ENCODE measurements around the gene AP3B1.
"Not testable (repeated sequence)": the region's sequence is repeated elsewhere in the genome, so short reads cannot be mapped to it uniquely, and the experiment has no call there.

AP3B1 gene

GRCh38 chr5:78245136-78245535, 49.4 kb downstream of the AP3B1 start:
- no peak for DNase-seq (ENCODE audit: low read depth in 2 of 2)

- no peak for DNase-seq (ENCODE audit: low read depth in 2 of 2)
Observed at GRCh38 chr5:78243639-78244038, 50.9 kb downstream of the AP3B1 start.

- DNase-seq (ENCODE audit: low read depth in 2 of 2) = no peak
Observed at GRCh38 chr5:78243091-78243490, 51.4 kb downstream of the AP3B1 start.

DNA sequence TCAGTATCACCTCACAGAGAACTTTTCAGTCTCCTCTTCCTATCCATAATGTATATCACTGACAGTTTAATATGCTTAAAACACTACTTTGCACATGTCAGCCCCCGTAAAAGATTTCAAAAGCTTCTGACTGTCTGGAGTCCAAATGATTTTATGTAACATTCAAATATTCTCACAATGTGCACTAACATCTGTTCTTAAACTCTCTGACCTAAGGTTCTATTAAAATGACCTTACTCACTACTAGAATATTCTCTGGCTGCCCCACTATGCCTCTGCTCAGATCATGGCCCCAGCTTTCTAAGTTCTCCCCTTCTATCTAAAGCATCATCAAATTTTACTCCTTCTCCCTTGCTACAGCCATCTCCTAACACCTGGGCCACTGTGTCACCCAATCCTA, 52.5 kb downstream of the AP3B1 start:
- DNase-seq (ENCODE audit: low read depth in 2 of 2) = no peak

GRCh38 chr5:78237911-78238310, 56.6 kb downstream of the AP3B1 start:
- DNase-seq (ENCODE audit: low read depth in 2 of 2) = no peak

DNA sequence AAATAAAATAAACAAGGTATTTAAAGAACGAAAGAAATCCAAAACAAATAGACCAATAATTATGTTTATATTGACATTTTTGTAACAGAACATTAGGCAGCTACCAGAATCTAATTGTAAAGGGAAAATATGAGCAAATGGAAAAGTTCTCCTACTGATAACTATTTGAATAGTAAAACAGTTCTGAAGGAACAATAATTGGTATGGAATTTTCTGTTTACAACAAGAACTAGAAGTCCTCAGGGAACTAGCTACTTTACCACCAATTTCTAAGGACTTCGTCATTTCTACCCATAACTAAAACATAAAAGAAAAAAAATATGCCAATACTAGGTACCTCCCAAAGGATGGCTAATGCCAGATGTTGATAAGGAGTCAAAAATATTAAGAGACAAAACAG, 58.5 kb downstream of the AP3B1 start:
- no peak for DNase-seq (ENCODE audit: low read depth in 2 of 2)

- no peak for DNase-seq (ENCODE audit: low read depth in 2 of 2)
Observed at GRCh38 chr5:78235289-78235688, 59.2 kb downstream of the AP3B1 start.

- no peak for DNase-seq (ENCODE audit: low read depth in 2 of 2)
Observed at GRCh38 chr5:78234804-78235203, 59.7 kb downstream of the AP3B1 start.

DNA sequence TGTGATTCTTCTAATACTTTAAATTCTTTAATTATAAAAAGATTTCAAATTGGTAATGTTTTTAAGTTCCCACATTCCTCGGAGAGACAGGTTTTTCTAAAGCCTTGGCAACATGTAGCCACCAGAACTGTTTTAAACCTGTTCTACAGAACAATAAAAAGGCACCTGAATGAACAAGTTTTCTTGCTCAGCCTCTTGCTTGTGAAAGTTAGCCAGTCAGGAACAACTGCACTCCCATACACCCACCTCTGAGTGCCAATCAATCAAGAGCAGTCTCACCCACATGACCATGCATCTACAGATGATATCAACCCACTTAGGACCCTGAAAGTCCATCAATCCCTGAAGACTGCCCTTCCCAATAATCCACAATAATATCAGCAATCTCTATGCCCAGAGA, 62.3 kb downstream of the AP3B1 start:
- DNase-seq (ENCODE audit: low read depth in 2 of 2) = no peak

DNA sequence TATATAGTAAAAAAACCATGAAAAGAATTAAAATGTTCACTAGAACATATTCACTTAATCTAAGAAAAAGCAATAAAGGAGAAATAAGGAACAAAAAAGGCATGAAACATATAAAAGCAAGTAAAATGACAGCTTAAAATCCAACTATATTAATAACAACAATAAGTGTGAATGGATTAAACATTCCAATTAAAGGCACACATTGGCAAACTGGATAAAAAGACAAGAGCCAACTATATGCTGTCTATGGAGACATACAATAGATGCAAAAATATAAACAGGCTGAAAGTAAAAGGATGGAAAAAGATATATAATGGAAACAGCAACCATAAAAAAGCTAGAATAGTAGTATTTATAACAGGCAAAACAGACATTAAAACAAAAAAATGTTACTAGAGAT, 70.1 kb downstream of the AP3B1 start:
- no peak for DNase-seq (ENCODE audit: low read depth in 2 of 2)

GRCh38 chr5:78221964-78222451, 72.5 kb downstream of the AP3B1 start:
- DNase-seq (ENCODE audit: low read depth in 2 of 2) = no peak

DNA sequence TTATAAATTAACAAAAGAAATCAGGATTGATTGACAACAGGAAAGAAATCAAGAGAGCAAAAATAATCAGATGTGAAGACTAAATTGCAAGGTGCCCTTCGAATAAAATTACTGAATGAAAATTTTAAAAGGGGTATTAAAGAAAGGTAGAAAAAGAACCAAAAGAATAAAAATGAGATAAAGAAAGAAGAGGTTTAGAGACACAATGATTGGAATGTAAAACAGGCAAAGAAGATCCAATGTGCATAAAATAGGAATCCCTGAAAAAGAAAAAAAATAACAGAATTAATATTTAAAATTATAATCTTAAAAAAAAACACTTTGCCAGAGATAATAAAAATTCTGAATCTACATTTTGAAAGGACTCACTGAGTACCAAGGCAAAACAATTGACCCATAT, 73.0 kb downstream of the AP3B1 start:
- DNase-seq (ENCODE audit: low read depth in 2 of 2) = no peak

- no peak for DNase-seq (ENCODE audit: low read depth in 2 of 2)
Observed at GRCh38 chr5:78215972-78216371, 78.5 kb downstream of the AP3B1 start.

DNA sequence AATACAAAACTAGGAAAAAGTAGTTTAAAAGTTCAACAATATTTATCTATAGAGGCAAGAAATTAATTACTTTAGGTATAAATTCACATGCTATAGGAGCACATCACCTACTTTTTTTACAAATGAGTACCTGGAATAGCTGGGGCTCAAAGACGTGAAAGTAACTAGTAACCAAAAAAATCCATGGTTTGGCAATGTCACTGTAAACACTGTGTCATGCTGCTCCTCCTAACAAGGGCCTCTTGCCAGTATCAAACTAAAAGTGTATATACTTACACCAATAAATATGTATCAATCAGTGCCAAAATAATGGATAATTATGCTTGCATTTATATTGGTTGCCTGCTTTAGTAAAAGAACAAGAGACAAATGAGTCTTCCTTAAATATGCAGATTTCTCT, 78.9 kb downstream of the AP3B1 start:
- no peak for DNase-seq (ENCODE audit: low read depth in 2 of 2)

GRCh38 chr5:78213799-78214198, 80.7 kb downstream of the AP3B1 start:
- no peak for DNase-seq (ENCODE audit: low read depth in 2 of 2)

DNA sequence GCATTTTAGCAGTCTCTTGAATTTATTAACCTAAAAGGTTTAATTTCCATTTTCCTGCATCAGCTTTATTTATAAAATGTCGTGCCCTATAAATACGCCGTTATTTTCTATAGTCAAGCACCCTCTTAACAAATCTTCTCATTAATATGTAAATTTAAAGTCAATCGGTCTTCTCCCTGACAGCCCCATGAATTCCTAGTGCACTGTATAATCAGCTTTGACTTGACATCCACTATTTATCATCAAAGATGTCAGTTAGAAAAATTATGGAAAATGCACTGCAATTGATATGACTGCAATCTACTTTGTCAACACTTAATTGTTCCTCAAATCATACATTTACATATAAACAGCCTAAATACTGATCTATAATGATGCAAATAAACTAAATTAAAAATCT, 83.4 kb downstream of the AP3B1 start:
- no peak for DNase-seq (ENCODE audit: low read depth in 2 of 2)

DNA sequence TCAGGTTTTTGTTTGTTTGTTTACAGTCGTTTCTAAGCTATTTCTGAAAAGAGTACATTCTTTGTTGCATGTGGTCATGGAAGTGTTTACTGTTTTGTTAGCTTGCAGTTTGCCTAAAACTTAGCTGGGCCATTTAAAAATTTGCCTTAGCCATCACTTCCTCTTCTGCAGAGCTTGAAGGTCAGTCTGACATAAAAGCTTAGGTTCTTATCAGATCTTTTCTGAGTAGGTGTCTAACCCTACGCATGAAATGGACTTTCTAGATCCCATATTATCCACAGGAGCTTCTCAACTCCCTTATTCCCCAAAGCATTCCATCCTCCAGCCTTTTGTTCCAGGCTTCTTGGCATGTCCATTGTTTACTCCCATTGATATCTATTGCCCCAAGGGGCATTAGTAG, 90.3 kb downstream of the AP3B1 start:
- no peak for DNase-seq (ENCODE audit: low read depth in 2 of 2)

DNA sequence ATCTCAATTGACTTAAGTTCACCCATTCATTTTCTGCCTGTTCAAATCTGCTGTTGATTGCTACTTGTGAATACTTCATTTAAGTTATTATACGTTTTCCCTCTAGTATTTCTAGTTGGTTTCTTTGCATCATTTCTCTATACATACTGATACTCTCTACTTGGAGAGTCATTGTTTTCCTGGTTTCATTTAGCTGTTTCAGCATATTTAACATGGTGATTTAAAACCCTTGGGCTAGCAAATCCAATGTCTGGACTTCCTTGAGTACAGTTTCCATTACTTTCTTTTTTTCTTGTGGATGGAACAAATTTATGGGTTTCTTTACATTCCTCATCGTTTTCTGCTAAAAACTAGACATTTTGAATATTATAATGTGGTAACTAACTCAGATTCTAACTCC, 90.7 kb downstream of the AP3B1 start:
- no peak for DNase-seq (ENCODE audit: low read depth in 2 of 2)

- DNase-seq (ENCODE audit: low read depth in 2 of 2) = no peak
Observed at GRCh38 chr5:78190402-78190801, 104.1 kb downstream of the AP3B1 start.

- DNase-seq (ENCODE audit: low read depth in 2 of 2) = not testable (repeated sequence)
Observed at GRCh38 chr5:78188681-78189080, 105.8 kb downstream of the AP3B1 start.

GRCh38 chr5:78187172-78187571, 107.3 kb downstream of the AP3B1 start:
- no peak for DNase-seq (ENCODE audit: low read depth in 2 of 2)

- no peak for DNase-seq (ENCODE audit: low read depth in 2 of 2)
Observed at GRCh38 chr5:78182838-78183237, 111.7 kb downstream of the AP3B1 start.

DNA sequence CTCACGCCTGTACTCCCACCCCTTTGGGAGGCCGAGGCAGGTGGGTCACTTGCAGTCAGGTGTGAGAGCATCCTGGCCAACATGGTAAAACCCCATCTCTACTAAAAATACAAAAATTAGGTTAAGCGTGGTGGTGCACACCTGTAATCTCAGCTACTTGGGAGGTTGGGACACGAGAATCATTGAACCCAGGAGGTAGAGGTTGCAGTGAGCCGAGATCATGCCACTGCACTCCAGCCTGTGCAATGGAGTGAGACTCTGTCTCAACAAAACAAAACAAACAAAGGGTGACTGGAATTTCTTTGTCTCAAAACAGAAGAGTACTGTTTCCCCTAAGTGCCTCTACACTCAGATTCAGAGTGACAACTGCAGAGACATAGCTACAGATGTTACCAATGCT, 116.1 kb downstream of the AP3B1 start:
- no peak for DNase-seq (ENCODE audit: low read depth in 2 of 2)

DNA sequence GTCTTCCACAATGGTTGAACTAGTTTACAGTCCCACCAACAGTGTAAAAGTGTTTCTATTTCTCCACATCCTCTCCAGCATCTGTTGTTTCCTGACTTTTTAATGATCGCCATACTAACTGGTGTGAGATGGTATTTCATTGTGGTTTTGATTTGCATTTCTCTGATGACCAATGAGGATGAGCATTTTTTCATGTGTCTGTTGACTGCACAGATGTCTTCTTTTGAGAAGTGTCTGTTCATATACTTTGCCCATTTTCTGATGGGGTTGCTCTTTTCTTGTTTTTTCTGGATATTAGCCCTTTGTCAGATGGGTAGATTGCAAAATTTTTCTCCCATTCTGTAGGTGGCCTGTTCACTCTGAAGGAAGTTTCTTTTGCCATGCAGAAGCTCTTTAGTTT, 124.2 kb downstream of the AP3B1 start:
- DNase-seq (ENCODE audit: low read depth in 2 of 2) = not testable (repeated sequence)
